Measurements from ENCODE around the gene COL4A2.

Gene COL4A2

DNA sequence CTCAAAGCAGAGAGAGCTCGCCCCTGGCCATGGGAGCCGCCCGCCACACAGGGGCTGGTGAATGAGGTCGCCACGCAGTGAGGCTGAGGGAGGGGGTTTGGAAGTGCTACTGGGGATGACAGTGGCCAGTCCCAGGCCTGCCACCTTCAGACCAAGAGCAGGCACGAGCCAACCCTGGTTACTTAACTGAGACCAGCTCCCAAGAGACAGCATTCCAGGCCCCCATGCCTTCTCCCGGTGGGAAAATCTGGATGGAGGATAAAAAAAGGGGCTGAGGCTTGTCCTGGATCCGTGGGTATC is 211.1 kb downstream of the COL4A2 start:
- H3K4me3 ChIP-seq (ENCODE audit: low read depth, low read length): no peak overlapping the region
- no peaks in the 10 kb centered on the region for H3K9me3 ChIP-seq (ENCODE audit: severe bottlenecking)
- H3K27ac ChIP-seq: no peak overlapping the region
- DNase-seq: no peak
- TF ChIP-seq, protein P1, sequence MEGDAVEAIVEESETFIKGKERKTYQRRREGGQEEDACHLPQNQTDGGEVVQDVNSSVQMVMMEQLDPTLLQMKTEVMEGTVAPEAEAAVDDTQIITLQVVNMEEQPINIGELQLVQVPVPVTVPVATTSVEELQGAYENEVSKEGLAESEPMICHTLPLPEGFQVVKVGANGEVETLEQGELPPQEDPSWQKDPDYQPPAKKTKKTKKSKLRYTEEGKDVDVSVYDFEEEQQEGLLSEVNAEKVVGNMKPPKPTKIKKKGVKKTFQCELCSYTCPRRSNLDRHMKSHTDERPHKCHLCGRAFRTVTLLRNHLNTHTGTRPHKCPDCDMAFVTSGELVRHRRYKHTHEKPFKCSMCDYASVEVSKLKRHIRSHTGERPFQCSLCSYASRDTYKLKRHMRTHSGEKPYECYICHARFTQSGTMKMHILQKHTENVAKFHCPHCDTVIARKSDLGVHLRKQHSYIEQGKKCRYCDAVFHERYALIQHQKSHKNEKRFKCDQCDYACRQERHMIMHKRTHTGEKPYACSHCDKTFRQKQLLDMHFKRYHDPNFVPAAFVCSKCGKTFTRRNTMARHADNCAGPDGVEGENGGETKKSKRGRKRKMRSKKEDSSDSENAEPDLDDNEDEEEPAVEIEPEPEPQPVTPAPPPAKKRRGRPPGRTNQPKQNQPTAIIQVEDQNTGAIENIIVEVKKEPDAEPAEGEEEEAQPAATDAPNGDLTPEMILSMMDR (IDR thresholded peaks at IDR 0.05; ENCODE audit: low read depth, low read length): no peak
- H3K36me3 ChIP-seq: no peaks in the 10 kb centered on the region
- no peaks in the 10 kb centered on the region for H3K27me3 ChIP-seq (ENCODE audit: insufficient read depth, low read depth, severe bottlenecking)

DNA sequence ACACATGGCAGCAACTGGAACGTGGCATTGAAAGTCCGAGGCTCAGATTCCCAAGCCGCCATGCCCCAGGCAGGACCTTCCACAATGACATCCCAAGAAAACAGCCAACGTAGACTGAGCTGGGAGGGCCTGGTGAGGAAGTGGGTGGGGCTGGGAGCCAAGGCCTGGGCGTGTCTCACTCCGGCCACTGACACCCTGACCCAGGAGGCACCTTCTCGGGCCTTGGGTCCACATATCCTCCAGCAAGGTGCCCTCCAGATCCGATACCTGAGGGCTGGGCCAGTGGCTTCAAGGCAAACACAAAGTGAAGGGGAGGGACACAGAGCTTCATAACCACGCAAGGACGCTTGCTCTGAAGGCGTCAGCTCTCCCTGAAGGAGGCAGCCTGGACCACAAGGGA is 211.5 kb downstream of the COL4A2 start:
- no peak overlapping the region for H3K27ac ChIP-seq
- no peaks in the 10 kb centered on the region for H3K27me3 ChIP-seq (ENCODE audit: insufficient read depth, low read depth, severe bottlenecking)
- TF ChIP-seq, protein P1 (IDR thresholded peaks at IDR 0.05; ENCODE audit: low read depth, low read length): no peak
- no peaks in the 10 kb centered on the region for H3K36me3 ChIP-seq
- no peaks in the 10 kb centered on the region for H3K9me3 ChIP-seq (ENCODE audit: severe bottlenecking)
- no peak overlapping the region for H3K4me3 ChIP-seq (ENCODE audit: low read depth, low read length)
- no peak for DNase-seq

DNA sequence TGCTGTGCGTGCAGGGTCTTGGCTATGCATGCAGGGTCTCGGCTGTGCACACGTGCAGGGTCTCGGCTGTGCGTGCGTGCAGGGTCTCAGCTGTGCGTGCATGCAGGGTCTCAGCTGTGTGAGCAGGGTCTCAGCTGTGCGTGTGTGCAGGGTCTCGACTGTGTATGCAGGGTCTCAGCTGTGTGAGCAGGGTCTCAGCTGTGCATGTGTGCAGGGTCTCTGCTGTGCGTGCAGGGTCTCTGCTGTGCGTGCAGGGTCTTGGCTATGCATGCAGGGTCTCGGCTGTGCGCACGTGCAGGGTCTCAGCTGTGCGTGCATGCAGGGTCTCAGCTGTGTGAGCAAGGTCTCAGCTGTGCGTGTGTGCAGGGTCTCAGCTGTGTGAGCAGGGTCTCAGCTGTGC is 212.0 kb downstream of the COL4A2 start:
- no peak for DNase-seq
- H3K36me3 ChIP-seq: no peaks in the 10 kb centered on the region
- no peaks in the 10 kb centered on the region for H3K9me3 ChIP-seq (ENCODE audit: severe bottlenecking)
- TF ChIP-seq, protein P1 (IDR thresholded peaks at IDR 0.05; ENCODE audit: low read depth, low read length): no peak
- H3K27me3 ChIP-seq (ENCODE audit: insufficient read depth, low read depth, severe bottlenecking): no peaks in the 10 kb centered on the region
- H3K4me3 ChIP-seq (ENCODE audit: low read depth, low read length): no peak overlapping the region
- H3K27ac ChIP-seq: no peak overlapping the region

DNA sequence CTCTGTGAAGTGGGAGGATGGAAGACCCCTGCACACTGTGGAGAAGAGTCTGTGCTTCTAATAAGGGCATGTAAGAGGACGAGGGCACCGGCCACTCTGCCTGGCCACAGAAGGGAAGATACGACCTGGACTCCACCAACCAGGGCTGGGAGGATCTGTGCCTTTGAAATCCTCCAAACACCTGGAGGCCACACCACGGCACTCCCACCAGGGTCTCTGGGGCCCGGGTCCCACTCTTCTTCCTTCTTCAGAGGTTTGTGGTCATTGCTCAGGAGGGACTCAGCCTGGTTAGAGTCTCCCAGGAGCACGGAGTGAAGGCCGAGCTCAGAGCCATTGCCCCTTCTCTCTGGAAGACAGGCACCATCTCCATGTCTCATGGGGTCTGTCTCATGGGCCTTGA is 212.4 kb downstream of the COL4A2 start:
- no peaks in the 10 kb centered on the region for H3K27me3 ChIP-seq (ENCODE audit: insufficient read depth, low read depth, severe bottlenecking)
- H3K9me3 ChIP-seq (ENCODE audit: severe bottlenecking): no peaks in the 10 kb centered on the region
- H3K36me3 ChIP-seq: no peaks in the 10 kb centered on the region
- H3K27ac ChIP-seq: no peak overlapping the region
- H3K4me3 ChIP-seq (ENCODE audit: low read depth, low read length): no peak overlapping the region
- no peak for DNase-seq
- TF ChIP-seq, protein P1 (IDR thresholded peaks at IDR 0.05; ENCODE audit: low read depth, low read length): no peak

DNA sequence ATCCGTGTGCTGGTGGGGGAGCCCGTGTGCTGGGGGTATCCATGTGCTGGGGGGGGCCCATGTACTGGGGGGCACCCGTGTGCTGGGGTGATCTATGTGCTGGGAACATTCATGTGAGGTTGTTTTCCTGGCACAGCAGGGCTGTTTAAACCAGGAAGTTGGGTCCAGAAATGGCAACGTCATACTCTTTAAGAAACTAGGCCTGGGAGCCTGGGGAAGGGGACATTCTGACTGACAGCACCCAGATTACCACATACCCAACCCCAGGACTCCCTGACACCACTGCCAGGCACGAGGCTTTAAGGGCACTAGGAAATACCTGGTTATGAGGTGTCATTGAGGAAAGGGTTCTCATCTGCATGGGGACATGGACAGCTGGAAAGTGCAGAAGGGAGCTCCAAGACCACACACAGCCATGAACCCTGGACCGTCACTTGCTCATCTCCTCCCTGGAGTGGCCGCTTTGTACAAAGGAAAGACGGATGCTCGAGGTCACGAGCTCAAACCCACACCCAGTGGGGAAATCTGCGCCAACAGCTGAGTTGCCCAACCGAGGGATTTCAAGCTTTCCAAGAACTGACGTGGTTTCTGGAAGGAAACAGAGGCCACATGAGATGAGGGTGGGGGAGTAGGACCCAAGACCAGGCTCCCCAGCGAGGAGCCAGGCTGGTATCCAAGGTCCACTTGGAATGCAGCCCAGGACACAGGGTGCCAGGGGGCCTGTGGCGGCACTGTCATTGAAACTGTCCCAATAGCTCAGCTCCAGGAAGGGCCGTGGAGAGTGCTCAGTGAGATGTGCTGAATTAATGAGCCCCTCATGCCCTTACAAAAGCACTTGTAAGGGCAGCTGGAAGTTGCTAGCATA is 213.6 kb downstream of the COL4A2 start:
- Histone ChIP-seq H3K27ac (no peak overlapping the region), H3K36me3 (no peaks in the 10 kb centered on the region), H3K4me3 (ENCODE audit: low read depth, low read length) (no peak overlapping the region), H3K27me3 (ENCODE audit: insufficient read depth, low read depth, severe bottlenecking) (no peaks in the 10 kb centered on the region), H3K9me3 (ENCODE audit: severe bottlenecking) (no peaks in the 10 kb centered on the region)
- DNase-seq: no peak
- TF ChIP-seq, protein P1 (IDR thresholded peaks at IDR 0.05; ENCODE audit: low read depth, low read length): no peak

DNA sequence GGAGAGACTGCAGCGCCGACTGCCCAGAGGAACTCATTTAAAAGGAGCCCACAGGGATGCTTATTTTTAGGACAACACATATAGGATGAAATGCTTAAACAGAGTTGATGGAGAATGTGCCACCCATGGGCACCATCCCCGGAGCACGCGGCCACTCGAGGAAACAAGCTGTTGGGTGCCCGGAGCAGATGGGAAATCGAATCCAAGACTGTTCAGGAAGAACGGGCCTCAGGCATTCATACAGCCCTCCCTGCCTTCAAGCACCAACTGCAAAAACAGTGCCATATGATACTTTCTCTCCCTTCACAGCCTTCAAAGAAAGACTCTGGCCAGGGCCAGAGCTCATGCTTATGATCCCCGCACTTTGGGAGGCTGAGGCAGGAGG is 214.2 kb downstream of the COL4A2 start:
- Histone ChIP-seq H3K4me3 (ENCODE audit: low read depth, low read length) (no peak overlapping the region), H3K27me3 (ENCODE audit: insufficient read depth, low read depth, severe bottlenecking) (no peaks in the 10 kb centered on the region), H3K9me3 (ENCODE audit: severe bottlenecking) (no peaks in the 10 kb centered on the region), H3K36me3 (no peaks in the 10 kb centered on the region), H3K27ac (no peak overlapping the region)
- no peak for DNase-seq
- TF ChIP-seq, protein P1 (IDR thresholded peaks at IDR 0.05; ENCODE audit: low read depth, low read length): no peak

Data from WERI-Rb-1 (cell line).